Loucy (cell line): ENCODE measurements around the gene BMI1.

ENCODE experiments used
- CTCF ChIP-seq: fragments of 200-600 bp; sonication (generic); conservative IDR thresholded peaks from 2 replicates; pipeline ENCODE4 v1.5.1; 2014; ENCODE audit warnings: mild to moderate bottlenecking, antibody characterized with exemption, low read length
- EZH2phosphoT487 ChIP-seq: fragments of 200-600 bp; IDR thresholded peaks from 2 replicates; pipeline ENCODE4 v1.6.1; 2018; ENCODE audit warnings: antibody characterized with exemption, mild to moderate bottlenecking, moderate library complexity, borderline replicate concordance

DNA sequence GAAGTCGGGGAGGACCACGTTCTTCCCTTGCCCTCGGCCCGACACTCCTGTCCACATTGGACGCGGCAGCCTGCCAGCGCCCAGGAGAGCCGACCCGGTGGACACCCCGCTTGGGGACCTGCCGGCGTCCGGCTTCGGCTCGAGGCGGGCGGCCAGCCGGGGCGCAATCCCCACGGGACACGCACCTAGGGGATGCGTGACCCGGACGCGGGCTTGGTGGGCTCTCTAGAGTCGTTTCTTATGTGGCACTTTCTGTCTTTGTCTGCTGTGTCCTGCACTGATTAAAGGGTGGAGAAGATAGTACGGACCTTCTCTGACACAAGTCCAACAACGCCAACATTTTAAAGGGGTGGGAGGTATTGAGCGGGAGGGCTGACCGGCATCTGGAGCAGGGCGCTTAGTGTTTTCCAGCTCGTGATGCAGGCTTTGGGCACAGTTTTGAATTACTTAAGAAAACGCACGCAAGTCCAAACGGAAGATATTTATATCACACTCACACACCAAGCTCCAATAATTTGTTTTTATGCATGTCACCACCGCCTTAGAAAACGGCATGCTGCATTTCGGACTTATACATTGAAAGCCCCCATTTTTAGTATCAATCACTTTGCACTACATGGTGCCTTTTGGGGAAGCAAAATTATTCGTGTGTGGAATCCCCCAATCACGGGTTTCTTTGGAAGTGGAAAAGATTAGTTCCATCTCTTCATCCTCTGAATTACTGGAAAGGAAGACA lies 20.5 kb downstream of the BMI1 start:
- TF ChIP-seq CTCF (no peak), EZH2phosphoT487 (no peak)
